WI38 (cell line): ENCODE measurements around the gene CPNE5.
"Not testable (repeated sequence)": the region's sequence is repeated elsewhere in the genome, so short reads cannot be mapped to it uniquely, and the experiment has no call there.

Experiments
- H3K4me3 ChIP-seq: 2 replicates; pipeline ENCODE4 v1.5.1; 2011; ENCODE audit warnings: low read depth, mild to moderate bottlenecking, control low read depth, low read length
- TF ChIP-seq, protein P1 (sequence below): IDR thresholded peaks from 2 replicates; pipeline ENCODE4 v1.5.1; 2012; ENCODE audit warnings: low read depth, mild to moderate bottlenecking, control low read depth, low read length

Gene CPNE5

GRCh38 chr6:36813526-36813925 is 25.7 kb downstream of the CPNE5 start:
- H3K4me3 ChIP-seq, result no peak overlapping the region
- TF ChIP-seq, protein P1, sequence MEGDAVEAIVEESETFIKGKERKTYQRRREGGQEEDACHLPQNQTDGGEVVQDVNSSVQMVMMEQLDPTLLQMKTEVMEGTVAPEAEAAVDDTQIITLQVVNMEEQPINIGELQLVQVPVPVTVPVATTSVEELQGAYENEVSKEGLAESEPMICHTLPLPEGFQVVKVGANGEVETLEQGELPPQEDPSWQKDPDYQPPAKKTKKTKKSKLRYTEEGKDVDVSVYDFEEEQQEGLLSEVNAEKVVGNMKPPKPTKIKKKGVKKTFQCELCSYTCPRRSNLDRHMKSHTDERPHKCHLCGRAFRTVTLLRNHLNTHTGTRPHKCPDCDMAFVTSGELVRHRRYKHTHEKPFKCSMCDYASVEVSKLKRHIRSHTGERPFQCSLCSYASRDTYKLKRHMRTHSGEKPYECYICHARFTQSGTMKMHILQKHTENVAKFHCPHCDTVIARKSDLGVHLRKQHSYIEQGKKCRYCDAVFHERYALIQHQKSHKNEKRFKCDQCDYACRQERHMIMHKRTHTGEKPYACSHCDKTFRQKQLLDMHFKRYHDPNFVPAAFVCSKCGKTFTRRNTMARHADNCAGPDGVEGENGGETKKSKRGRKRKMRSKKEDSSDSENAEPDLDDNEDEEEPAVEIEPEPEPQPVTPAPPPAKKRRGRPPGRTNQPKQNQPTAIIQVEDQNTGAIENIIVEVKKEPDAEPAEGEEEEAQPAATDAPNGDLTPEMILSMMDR, result no peak

GRCh38 chr6:36813047-36813446 is 26.2 kb downstream of the CPNE5 start:
- not testable (repeated sequence) for H3K4me3 ChIP-seq

- no peak overlapping the region for H3K4me3 ChIP-seq
- TF ChIP-seq, protein P1, result no peak
Observed at GRCh38 chr6:36809941-36810803, 29.1 kb downstream of the CPNE5 start.

DNA sequence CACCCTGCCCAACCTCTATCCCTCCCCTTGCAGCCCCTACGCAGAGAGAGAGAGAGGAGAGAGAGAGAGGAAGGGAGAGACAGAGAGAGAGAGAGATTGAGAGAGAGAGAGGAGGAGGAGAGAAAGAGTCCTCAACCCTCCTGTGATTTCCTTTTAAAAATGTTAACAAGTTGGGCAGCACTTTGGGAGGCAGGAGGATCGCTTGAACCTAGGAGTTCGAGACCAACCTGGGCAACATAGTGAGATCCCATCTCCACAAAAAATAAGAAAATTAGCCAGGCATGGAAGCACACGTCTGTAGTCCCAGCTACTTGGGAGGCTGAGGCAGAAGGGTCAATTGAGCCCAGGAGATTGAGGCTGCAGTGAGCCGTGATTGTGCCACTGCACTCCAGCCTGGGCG is 30.1 kb downstream of the CPNE5 start:
- no peak overlapping the region for H3K4me3 ChIP-seq
- TF ChIP-seq, protein P1, result no peak

DNA sequence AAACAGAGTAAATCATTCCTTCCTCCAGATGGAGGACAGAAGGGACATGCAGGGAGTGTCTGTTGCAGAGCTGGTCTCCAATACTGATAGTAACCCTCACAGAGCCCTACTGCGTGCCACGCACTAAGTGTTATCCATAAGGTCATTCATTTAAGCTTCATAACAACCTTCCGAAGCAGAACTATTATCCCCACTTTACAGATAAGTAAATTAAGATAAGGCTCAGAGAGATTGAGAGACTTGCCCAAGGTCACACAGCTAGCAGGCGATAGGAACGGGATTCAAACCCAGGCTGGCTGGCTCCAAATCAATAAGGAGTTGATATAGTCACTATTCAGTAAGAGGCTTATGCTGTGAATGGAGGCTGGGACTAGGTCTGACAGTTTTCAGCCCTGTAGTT is 30.6 kb downstream of the CPNE5 start:
- H3K4me3 ChIP-seq, result no peak overlapping the region
- TF ChIP-seq, protein P1, result no peak

DNA sequence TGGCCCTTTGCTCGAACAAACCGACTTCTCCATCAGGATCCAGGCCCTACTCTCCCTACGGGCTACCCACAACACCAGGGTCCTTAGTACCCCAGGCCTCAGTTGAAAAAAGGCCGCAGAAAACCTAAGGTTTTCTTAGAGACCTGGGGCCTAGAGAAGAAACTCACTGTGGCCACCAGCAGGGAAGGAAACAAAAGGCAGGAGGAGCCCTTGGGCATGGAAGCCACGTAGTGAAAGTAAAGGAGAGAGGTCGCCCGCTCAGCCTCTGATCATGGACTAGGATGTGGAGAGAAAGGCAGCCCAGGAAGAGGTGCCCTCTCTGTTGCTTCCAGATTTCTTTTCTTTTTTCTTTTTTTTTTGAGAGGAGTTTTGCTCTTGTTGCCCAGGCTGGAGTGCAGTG is 31.5 kb downstream of the CPNE5 start:
- H3K4me3 ChIP-seq, result no peak overlapping the region
- TF ChIP-seq, protein P1, result no peak

DNA sequence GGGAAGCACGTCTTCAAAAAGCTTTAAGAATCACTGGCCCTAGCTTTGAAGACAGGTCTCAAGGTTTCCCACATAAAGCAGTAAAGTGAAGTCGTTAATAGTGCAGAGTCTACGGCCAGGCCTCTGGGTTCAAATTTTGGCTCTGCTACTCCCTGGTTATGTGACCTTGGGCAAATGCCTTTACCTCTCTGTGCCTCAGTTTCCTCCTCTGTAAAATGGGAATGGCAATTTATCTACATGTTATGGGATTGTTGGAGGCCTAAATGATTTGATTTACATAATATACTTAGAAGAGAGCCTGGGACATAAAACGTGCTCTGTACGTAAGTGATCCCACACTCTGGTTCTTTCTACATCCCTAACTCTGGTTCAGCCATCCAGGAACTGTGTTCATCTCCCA is 32.1 kb downstream of the CPNE5 start:
- TF ChIP-seq, protein P1, result no peak
- H3K4me3 ChIP-seq, result no peak overlapping the region

- no peak overlapping the region for H3K4me3 ChIP-seq
- TF ChIP-seq, protein P1, result no peak
Observed at GRCh38 chr6:36805917-36806316, 33.3 kb downstream of the CPNE5 start.
